H1 (cell line): ENCODE data around the gene PAXIP1. TPM values are rescaled to one million over a fixed set of nuclear protein-coding genes. Genes with fewer than 3 reads are reported as not detected.

Source experiments
- CTCF ChIA-PET: fragments of 300-600 bp; sonication (Branson Sonifier 250); formaldehyde crosslinking; loops from one replicate; lab custom pipeline; 2021; ENCODE audit not compliant: partially characterized antibody; lab: Charles Lee
- POLR2A ChIA-PET: fragments of 300-600 bp; sonication (Branson Sonifier 250); formaldehyde crosslinking; loops from one replicate; lab custom pipeline; 2021; ENCODE audit warnings: inconsistent platforms; ENCODE audit not compliant: partially characterized antibody; lab: Charles Lee
- DNase-seq, 2 experiments: peaks; one replicate each; pipeline versions ENCODE4 v3.0.0 to v3.0.0-alpha.2; 2010 to 2022; ENCODE audit warnings: low spot score in 2 of 2, low read depth in 1 of 2, mixed read lengths in 1 of 2
- FAIRE-seq: peaks from 2 replicates; lab custom pipeline; 2011; peaks lifted over from hg19 to GRCh38; lab: Jason Lieb, UNC
- H2AFZ ChIP-seq: 2 replicates; pipeline ENCODE4 v1.8.1; 2012; ENCODE audit warnings: low read length, inconsistent platforms
- H2AK5ac ChIP-seq: 2 replicates; pipeline ENCODE4 v1.6.1; 2013; ENCODE audit warnings: low read depth, low read length
- H2BK120ac ChIP-seq: replicated peaks from 2 replicates; pipeline ENCODE3; 2013; ENCODE audit warnings: low read depth, low read length, inconsistent platforms
- H2BK12ac ChIP-seq: 2 replicates; pipeline ENCODE4 v1.6.1; 2013; ENCODE audit warnings: low read depth, low read length
- H2BK15ac ChIP-seq: 2 replicates; pipeline ENCODE4 v1.6.1; 2013; ENCODE audit warnings: low read length
- H2BK20ac ChIP-seq: 2 replicates; pipeline ENCODE4 v1.6.1; 2013; ENCODE audit warnings: low read length
- H2BK5ac ChIP-seq: 2 replicates; pipeline ENCODE4 v1.6.1; 2013; ENCODE audit warnings: low read depth, low read length
- H3K14ac ChIP-seq: 2 replicates; pipeline ENCODE4 v1.6.1; 2013; ENCODE audit warnings: inconsistent platforms; ENCODE audit not compliant: insufficient read length
- H3K18ac ChIP-seq: 2 replicates; pipeline ENCODE4 v1.6.1; 2013; ENCODE audit warnings: low read length; ENCODE audit errors: extremely low read depth
- H3K23ac ChIP-seq: 2 replicates; pipeline ENCODE4 v1.6.1; 2013; ENCODE audit warnings: inconsistent platforms; ENCODE audit not compliant: insufficient read length
- H3K23me2 ChIP-seq: 2 replicates; pipeline ENCODE4 v1.6.1; 2013; ENCODE audit warnings: low read depth, low read length
- H3K27ac ChIP-seq: 2 replicates; pipeline ENCODE4 v1.6.1; 2011; ENCODE audit warnings: low read depth, low read length, inconsistent platforms
- H3K27me3 ChIP-seq, 4 experiments: replicated peaks in 1 of 4; 1 replicate in 1 of 4; 2 replicates in 3 of 4; pipeline versions ENCODE4 v1.6.1 to v1.8.1; 2011 to 2013; ENCODE audit warnings: low read length in 3 of 4, mild to moderate bottlenecking in 3 of 4, inconsistent platforms in 2 of 4, mixed read lengths in 2 of 4, moderate library complexity in 1 of 4; ENCODE audit not compliant: control insufficient read depth in 3 of 4, insufficient read depth in 3 of 4; ENCODE audit errors: extremely low read depth in 1 of 4
- H3K36me3 ChIP-seq, 4 experiments: 2 replicates each; pipeline versions ENCODE4 v1.6.1 to v1.8.1; 2011 to 2013; ENCODE audit warnings: mild to moderate bottlenecking in 4 of 4, low read length in 3 of 4, moderate library complexity in 2 of 4, control low read depth in 1 of 4, inconsistent platforms in 1 of 4; ENCODE audit not compliant: insufficient read depth in 4 of 4, control insufficient read depth in 2 of 4
- H3K4ac ChIP-seq: replicated peaks from 2 replicates; pipeline ENCODE3; 2013; ENCODE audit warnings: low read length, low read depth, mixed read lengths, inconsistent platforms; ENCODE audit not compliant: insufficient read length
- H3K4me1 ChIP-seq, 4 experiments: replicated peaks in 1 of 4; 1 replicate in 1 of 4; 2 replicates in 3 of 4; pipeline versions ENCODE4 v1.6.1 to v1.8.1; 2011 to 2013; ENCODE audit warnings: low read length in 3 of 4, inconsistent platforms in 2 of 4, mixed read lengths in 1 of 4; ENCODE audit not compliant: insufficient read depth in 4 of 4, control insufficient read depth in 3 of 4
- H3K4me2 ChIP-seq, 2 experiments: 2 replicates each; pipeline versions ENCODE4 v1.6.1 to v1.8.1; 2011 to 2013; ENCODE audit warnings: low read depth in 2 of 2, low read length in 2 of 2, control low read depth in 1 of 2, inconsistent platforms in 1 of 2, mild to moderate bottlenecking in 1 of 2; ENCODE audit not compliant: insufficient read depth in 1 of 2
- H3K4me3 ChIP-seq, 4 experiments: fragments of 200-600, 300-600 bp in 1 of 4; sonication (generic), shearing (Covaris generic), sonication (Bioruptor Twin) in 1 of 4; 2 replicates each; pipeline versions ENCODE4 v1.5.1 to v1.8.1; 2011 to 2016; ENCODE audit warnings: low read length in 4 of 4, low read depth in 3 of 4, control low read depth in 2 of 4, inconsistent platforms in 2 of 4, mild to moderate bottlenecking in 2 of 4, mixed read lengths in 1 of 4, moderate library complexity in 1 of 4; ENCODE audit not compliant: insufficient read depth in 2 of 4; ENCODE audit errors: extremely low read depth in 1 of 4
- H3K56ac ChIP-seq: replicated peaks from 2 replicates; pipeline ENCODE3; 2013; ENCODE audit warnings: low read depth, mild to moderate bottlenecking, mixed read lengths, low read length, inconsistent platforms; ENCODE audit not compliant: insufficient read length
- H3K79me1 ChIP-seq: 2 replicates; pipeline ENCODE4 v1.6.1; 2013; ENCODE audit warnings: low read depth, low read length, control low read depth
- H3K79me2 ChIP-seq, 2 experiments: 2 replicates each; pipeline versions ENCODE4 v1.6.1 to v1.8.1; 2012 to 2013; ENCODE audit warnings: low read length in 2 of 2, mild to moderate bottlenecking in 2 of 2, inconsistent platforms in 1 of 2; ENCODE audit not compliant: insufficient read depth in 2 of 2, control insufficient read depth in 1 of 2
- H3K9ac ChIP-seq, 4 experiments: replicated peaks in 1 of 4; 1 replicate in 1 of 4; 2 replicates in 3 of 4; pipeline versions ENCODE4 v1.6.1 to v1.8.1; 2011 to 2013; ENCODE audit warnings: low read depth in 3 of 4, low read length in 3 of 4, control low read depth in 2 of 4, mild to moderate bottlenecking in 2 of 4, moderate library complexity in 2 of 4, inconsistent platforms in 1 of 4; ENCODE audit errors: extremely low read depth in 1 of 4
- H3K9me3 ChIP-seq, 2 experiments: 2 replicates each; pipeline versions ENCODE4 v1.6.1 to v1.8.1; 2012 to 2013; ENCODE audit warnings: mild to moderate bottlenecking in 2 of 2, moderate library complexity in 2 of 2, control low read depth in 1 of 2, inconsistent platforms in 1 of 2, low read depth in 1 of 2, low read length in 1 of 2, mixed read lengths in 1 of 2; ENCODE audit not compliant: insufficient read depth in 2 of 2
- H4K20me1 ChIP-seq, 2 experiments: replicated peaks in 1 of 2; 2 replicates each; pipeline versions ENCODE3 to v1.8.1; 2011 to 2013; ENCODE audit warnings: inconsistent platforms in 2 of 2, low read length in 2 of 2, mild to moderate bottlenecking in 1 of 2; ENCODE audit not compliant: insufficient read depth in 2 of 2, control insufficient read depth in 1 of 2
- H4K5ac ChIP-seq: 2 replicates; pipeline ENCODE4 v1.6.1; 2013; ENCODE audit warnings: low read length, low read depth, mixed read lengths, inconsistent platforms; ENCODE audit not compliant: insufficient read length
- H4K8ac ChIP-seq: 2 replicates; pipeline ENCODE4 v1.8.0; 2013; ENCODE audit warnings: mild to moderate bottlenecking, moderate library complexity, low read length, inconsistent platforms; ENCODE audit not compliant: insufficient read depth; ENCODE audit errors: extremely low read depth
- H4K91ac ChIP-seq: replicated peaks from 2 replicates; pipeline ENCODE3; 2013; ENCODE audit warnings: low read length, mixed read lengths, inconsistent platforms; ENCODE audit not compliant: insufficient read length
- WGBS, 2 experiments: shearing (Covaris generic) in 1 of 2; methylation state at CpG; one replicate each; pipeline versions ENCODE4 v1.1.6 to v1.1.7; 2013 to 2015; ENCODE audit warnings: low lambda C conversion rate in 2 of 2, mixed read lengths in 2 of 2, inconsistent platforms in 1 of 2, low coverage in 1 of 2, missing lambda C conversion rate in 1 of 2; ENCODE audit not compliant: insufficient replicate concordance in 2 of 2, insufficient coverage in 1 of 2, insufficient read length in 1 of 2; ENCODE audit errors: extremely low coverage in 1 of 2, missing lambda C conversion rate in 1 of 2; 5-methylcytosine and 5-hydroxymethylcytosine counted together
- polyA plus RNA-seq, 7 experiments: library from polyadenylated mRNA; depleted of rRNA in 3 of 7; stranded (reverse) in 5 of 7; unstranded in 2 of 7; fragments of >200 nt in 5 of 7; fragments of 200-250 nt in 2 of 7; gene quantifications; 1 replicate in 5 of 7; 2 replicates in 1 of 7; 4 replicates in 1 of 7; pipeline versions ENCODE4 v1.2.1 to v1.2.3, GENCODE V29; 2011 to 2013; ENCODE audit warnings: missing spikeins in 2 of 7, mixed read lengths in 2 of 7
- total RNA-seq: library from RNA; stranded (reverse); fragmentation: NEBNext Ultra II Directional; extraction: Animal tissue kit (Norgen Biotek cat#: 25700); gene quantifications from 2 replicates; pipeline ENCODE4 v1.2.1, GENCODE V29; 2021

The PAXIP1 gene
- total and polyA plus RNA-seq, 2 of the 8 experiments (the other 6 are each of a cell fraction or from before 2014, with no cell fraction given) = 32.4 to 32.8 TPM

DNA sequence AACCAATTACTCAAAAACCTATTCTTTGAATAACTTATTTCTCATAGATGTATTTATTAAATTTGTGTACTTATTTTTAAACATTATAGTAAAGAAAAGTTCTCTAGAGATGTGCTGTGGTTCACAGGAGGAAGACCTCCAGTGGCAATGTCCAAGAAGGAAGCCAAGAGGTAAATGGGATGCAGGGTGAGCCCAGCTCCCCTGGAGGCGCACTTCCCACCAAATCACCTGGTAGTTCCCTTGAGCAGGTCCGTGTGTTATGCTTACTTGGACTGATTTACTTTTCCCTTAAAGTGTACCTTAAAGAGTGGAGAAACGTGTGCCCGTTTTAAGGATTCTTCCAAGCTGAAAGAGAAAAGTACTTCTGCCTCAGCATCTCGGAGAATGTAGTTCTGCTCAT, 55.3 kb downstream of the PAXIP1 start:
- peaks cover 10 to 74% (median 45%) of the 10 kb centered on the region in 4 experiments for H3K36me3 ChIP-seq

More for the DNA sequence above, 55.3 kb downstream of the PAXIP1 start:
- Histone ChIP-seq H2BK5ac (no peak overlapping the region), H3K56ac (no peak overlapping the region), H3K14ac (no peak overlapping the region), H4K5ac (no peak overlapping the region), H2BK20ac (no peak overlapping the region), H4K8ac (no peak overlapping the region), H3K79me2 (no peaks in the 10 kb centered on the region), H2AFZ (no peak overlapping the region), H3K79me1 (0 out of 2 replicates have a peak, but pooled peaks cover 2% of the 10 kb centered on the region), H2BK15ac (no peak overlapping the region), H3K23me2 (no peaks in the 10 kb centered on the region), H3K4ac (no peak overlapping the region), H3K9me3 (no peaks in the 10 kb centered on the region), H3K27ac (no peak overlapping the region), H3K9ac (no peak overlapping the region), H3K4me1 (no peaks in the 10 kb centered on the region), H3K4me3 (no peak overlapping the region), H2AK5ac (no peak overlapping the region), H2BK120ac (no peak overlapping the region), H3K4me2 (no peak overlapping the region), H3K27me3 (no peaks in the 10 kb centered on the region), H3K18ac (no peak overlapping the region), H4K20me1 (peaks cover 0 to 1% of the 10 kb centered on the region in 2 experiments), H4K91ac (no peak overlapping the region), H2BK12ac (no peak overlapping the region), H3K23ac (no peak overlapping the region)
- DNase-seq (no peak), FAIRE-seq (no peak)
- WGBS, 2 experiments = 89% methylated on average over 5 of the region's 5 CpGs; no CpG with 5 or more reads in 1 of the 2 experiments
- ChIA-PET CTCF (interaction anchor here (0.9 to 3.0 kb wide), 9 partner anchors 9 to 116 kb away, joined by 3 to 14 read pairs (median 5); no protein-coding TSS in a partner anchor), POLR2A (interaction anchor here (0.6 to 1.1 kb wide), 2 partner anchors 55 to 271 kb away, joined by 3 to 4 read pairs; partner anchors contain the start of gene PAXIP1)
